IMR-90 (cell line): ENCODE results near the gene EHF. TPM values are rescaled to one million over a fixed set of nuclear protein-coding genes. Genes with fewer than 3 reads are reported as not detected.

Source experiments
- ATAC-seq: fragments of 200-7000 bp; cut with Tn5 transposase; 2 replicates; pipeline ENCODE4 v1.9.1; 2020; ENCODE audit warnings: low read depth, mild to moderate bottlenecking, moderate library complexity
- BruUV-seq: library from RNA; stranded (reverse); fragments of 400-500 nt; replicated peaks from 2 replicates; lab custom pipeline; 2021; lab: Mats Ljungman, UMichigan
- CTCF ChIA-PET: fragments of 300-600 bp; formaldehyde crosslinking; extraction: SDS; loops from one replicate; lab custom pipeline; 2021; ENCODE audit warnings: antibody characterized with exemption; lab: Yijun Ruan, JAX
- POLR2A ChIA-PET: fragments of 300-600 bp; sonication (Branson Sonifier 250); formaldehyde crosslinking; loops from one replicate; lab custom pipeline; 2022; ENCODE audit warnings: antibody characterized with exemption; ENCODE audit not compliant: unreplicated experiment; lab: Charles Lee
- DNase-seq: peaks from one replicate; pipeline ENCODE4 v3.0.0; 2013
- H2AFZ ChIP-seq: replicated peaks from 2 replicates; pipeline ENCODE3; 2013; ENCODE audit warnings: low read length, mild to moderate bottlenecking; ENCODE audit not compliant: poor library complexity
- H2AK5ac ChIP-seq: 2 replicates; pipeline ENCODE4 v1.6.1; 2013; ENCODE audit warnings: low read depth, low read length, inconsistent platforms
- H2AK9ac ChIP-seq: replicated peaks from 2 replicates; pipeline ENCODE3; 2013; ENCODE audit warnings: mild to moderate bottlenecking, low read depth, low read length, moderate library complexity; ENCODE audit not compliant: poor library complexity
- H2BK120ac ChIP-seq: 2 replicates; pipeline ENCODE4 v1.6.1; 2013; ENCODE audit warnings: low read depth, low read length, inconsistent platforms
- H2BK15ac ChIP-seq: 3 replicates; pipeline ENCODE4 v1.6.1; 2013; ENCODE audit warnings: low read depth, low read length, inconsistent platforms
- H2BK20ac ChIP-seq: 2 replicates; pipeline ENCODE4 v1.6.1; 2013; ENCODE audit warnings: low read depth, mild to moderate bottlenecking, inconsistent platforms, low read length, moderate library complexity
- H2BK5ac ChIP-seq: 2 replicates; pipeline ENCODE4 v1.6.1; 2013; ENCODE audit warnings: mild to moderate bottlenecking, low read depth, low read length, inconsistent platforms; ENCODE audit not compliant: poor library complexity, severe bottlenecking
- H3K14ac ChIP-seq: replicated peaks from 2 replicates; pipeline ENCODE4 v1.6.1; 2013; ENCODE audit warnings: low read depth, low read length, inconsistent platforms
- H3K18ac ChIP-seq: 2 replicates; pipeline ENCODE4 v1.6.1; 2013; ENCODE audit warnings: low read depth, low read length, control low read depth
- H3K23ac ChIP-seq: 2 replicates; pipeline ENCODE4 v1.6.1; 2013; ENCODE audit warnings: low read depth, low read length, inconsistent platforms
- H3K27ac ChIP-seq: 2 replicates; pipeline ENCODE4 v1.5.1; 2013; ENCODE audit warnings: mild to moderate bottlenecking, control low read depth, low read length; ENCODE audit not compliant: insufficient read depth
- H3K27me3 ChIP-seq: 2 replicates; pipeline ENCODE4 v1.6.1; 2013; ENCODE audit warnings: low read length; ENCODE audit not compliant: control insufficient read depth, insufficient read depth
- H3K36me3 ChIP-seq: 2 replicates; pipeline ENCODE4 v1.6.1; 2013; ENCODE audit warnings: low read length, mixed read lengths; ENCODE audit not compliant: control insufficient read depth, insufficient read depth
- H3K4ac ChIP-seq: 2 replicates; pipeline ENCODE4 v1.6.1; 2013; ENCODE audit warnings: low read depth, low read length, inconsistent platforms
- H3K4me1 ChIP-seq: 2 replicates; pipeline ENCODE4 v1.6.1; 2013; ENCODE audit warnings: low read length, mixed read lengths; ENCODE audit not compliant: control insufficient read depth, insufficient read depth
- H3K4me2 ChIP-seq: 2 replicates; pipeline ENCODE4 v1.6.1; 2013; ENCODE audit warnings: low read depth, mild to moderate bottlenecking, control low read depth, low read length, moderate library complexity
- H3K4me3 ChIP-seq: 2 replicates; pipeline ENCODE4 v1.5.1; 2013; ENCODE audit warnings: low read depth, mild to moderate bottlenecking, control low read depth, low read length, moderate library complexity; ENCODE audit not compliant: insufficient read depth
- H3K56ac ChIP-seq: 2 replicates; pipeline ENCODE4 v1.6.1; 2013; ENCODE audit warnings: low read length, inconsistent platforms; ENCODE audit not compliant: insufficient read depth; ENCODE audit errors: extremely low read depth
- H3K79me1 ChIP-seq, 2 experiments: 2 replicates each; pipeline ENCODE4 v1.6.1; 2013; ENCODE audit warnings: low read length in 2 of 2, inconsistent platforms in 1 of 2, low read depth in 1 of 2
- H3K9ac ChIP-seq: 2 replicates; pipeline ENCODE4 v1.6.1; 2013; ENCODE audit warnings: low read depth, low read length, control low read depth
- H3K9me1 ChIP-seq: 2 replicates; pipeline ENCODE4 v1.6.1; 2013; ENCODE audit warnings: low read length, inconsistent platforms; ENCODE audit not compliant: insufficient read depth
- H3K9me3 ChIP-seq: 2 replicates; pipeline ENCODE4 v1.6.1; 2013; ENCODE audit warnings: low read length; ENCODE audit not compliant: control insufficient read depth, insufficient read depth
- H4K20me1 ChIP-seq: 2 replicates; pipeline ENCODE4 v1.6.1; 2013; ENCODE audit warnings: low read length, inconsistent platforms; ENCODE audit not compliant: insufficient read depth
- H4K5ac ChIP-seq: 2 replicates; pipeline ENCODE4 v1.6.1; 2013; ENCODE audit warnings: mild to moderate bottlenecking, low read depth, low read length, control low read depth
- H4K8ac ChIP-seq, 2 experiments: 2 replicates each; pipeline ENCODE4 v1.6.1; 2013; ENCODE audit warnings: low read depth in 2 of 2, low read length in 2 of 2, control low read depth in 1 of 2, inconsistent platforms in 1 of 2
- H4K91ac ChIP-seq: 2 replicates; pipeline ENCODE4 v1.6.1; 2013; ENCODE audit warnings: low read depth, low read length, inconsistent platforms; ENCODE audit not compliant: insufficient read depth
- ELK1 ChIP-seq: fragments of 150-350 bp; IDR thresholded peaks from 2 replicates; pipeline ENCODE4 v1.6.1; 2016; ENCODE audit warnings: low read depth, mild to moderate bottlenecking, low read length, moderate library complexity, borderline replicate concordance
- FOS ChIP-seq: fragments of 150-350 bp; IDR thresholded peaks from 2 replicates; pipeline ENCODE4 v1.6.1; 2016; ENCODE audit warnings: low read depth, low read length
- POLR2A ChIP-seq: IDR thresholded peaks from 2 replicates; pipeline ENCODE4 v1.6.1; 2012; ENCODE audit warnings: mild to moderate bottlenecking, low read depth, low read length
- WGBS, 2 experiments: methylation state at CpG; one replicate each; pipeline versions ENCODE4 v1.1.5 to v1.1.7; 2013; ENCODE audit warnings: missing lambda C conversion rate in 2 of 2; ENCODE audit not compliant: insufficient read length in 1 of 2; ENCODE audit errors: extremely low coverage in 2 of 2; 5-methylcytosine and 5-hydroxymethylcytosine counted together
- dilution Hi-C: fragments of 300-500 bp; cut with HindIII; formaldehyde crosslinking; loops from one replicate; pipeline ENCODE4 v1.14.3; 2018; ENCODE audit warnings: low sequenced_read_pairs; ENCODE audit not compliant: unreplicated experiment
- in situ Hi-C: fragments of 300-500 bp; cut with MboI; formaldehyde crosslinking; loops from 3 replicates; pipeline ENCODE4 v1.14.3; 2019; ENCODE audit warnings: low sequenced_read_pairs, inconsistent platforms, mixed read lengths
- intact Hi-C: fragments of 100-400 bp; cut with micrococcal nuclease; formaldehyde crosslinking; loops from 2 replicates; pipeline ENCODE4 v1.10.0; 2022
- polyA plus RNA-seq, 3 experiments: library from polyadenylated mRNA; depleted of rRNA; stranded (reverse); fragments of >200 nt; gene quantifications; 2 replicates each; pipeline ENCODE4 v1.2.3, GENCODE V29; 2012; ENCODE audit warnings: low replicate concordance in 1 of 3
- total RNA-seq: library from RNA; depleted of rRNA; stranded (reverse); fragments of >200 nt; gene quantifications from 2 replicates; pipeline ENCODE4 v1.2.3, GENCODE V29; 2012

The EHF gene
- total and polyA plus RNA-seq, 2 of the 4 experiments (the other 2 are of a cell fraction): under 0.01 TPM; not detected in 1

- Histone ChIP-seq H3K18ac (no peak overlapping the region), H2AFZ (peak overlapping the region; percentile 43), H3K4me2 (no peak overlapping the region), H3K4ac (no peak overlapping the region), H2BK20ac (no peak overlapping the region), H2AK5ac (0 out of 2 replicates have a peak overlapping the region, but pooled peaks have one; percentile 27), H2AK9ac (no peak overlapping the region), H3K23ac (no peak overlapping the region), H2BK5ac (no peak overlapping the region), H3K14ac (no peak overlapping the region), H2BK15ac (no peak overlapping the region), H3K36me3 (no peaks in the 10 kb centered on the region), H4K8ac (no peak overlapping the region), H4K91ac (no peak overlapping the region), H3K27me3 (no peaks in the 10 kb centered on the region), H3K9me1 (peaks cover 4% of the 10 kb centered on the region; the same call in 1 of the 2 replicates), H4K20me1 (no peaks in the 10 kb centered on the region), H3K9me3 (no peaks in the 10 kb centered on the region), H3K4me1 (peaks cover 3% of the 10 kb centered on the region; the same call in 1 of the 2 replicates), H3K56ac (no peak overlapping the region), H3K9ac (no peak overlapping the region), H3K27ac (no peak overlapping the region), H4K5ac (no peak overlapping the region), H3K4me3 (no peak overlapping the region), H3K79me1 (no peaks in the 10 kb centered on the region), H2BK120ac (no peak overlapping the region)
- WGBS, 2 experiments: no CpG with 5 or more reads among the region's 4 CpGs
- intact Hi-C loops (no loop called here), in situ Hi-C loops (no loop called here), dilution Hi-C loops (no loop called here)
- TF ChIP-seq FOS (no peak), ELK1 (no peak), POLR2A (no peak)
- ATAC-seq (no peak), DNase-seq (no peak)
- ChIA-PET POLR2A (no interaction called here), CTCF (no interaction called here)
- BruUV-seq: no TSS peak
These were observed 4.7 kb downstream of the EHF start for GRCh38 chr11:34625576-34625975.
